K562 (cell line): ENCODE results near the gene RCC1. TPM values are rescaled to one million over a fixed set of nuclear protein-coding genes. Genes with fewer than 3 reads are reported as not detected.

Experiments
- CHD1 ChIP-seq: fragments of 200-600 bp; sonication (generic); IDR thresholded peaks from one replicate; pipeline ENCODE4 v1.6.1; 2012; ENCODE audit warnings: mild to moderate bottlenecking, moderate library complexity, low read length, inconsistent platforms
- E2F4 ChIP-seq: sonication (generic); formaldehyde crosslinking; IDR thresholded peaks from 2 replicates; pipeline ENCODE4 v1.8.0; 2022; ENCODE audit warnings: mild to moderate bottlenecking, low read depth, missing genetic modification reagents
- FOXP1 ChIP-seq: sonication (generic); formaldehyde crosslinking; IDR thresholded peaks from 2 replicates; pipeline ENCODE4 v1.8.0; 2022; ENCODE audit warnings: mild to moderate bottlenecking, missing genetic modification reagents
- KLF16 ChIP-seq: IDR thresholded peaks from 2 replicates; pipeline ENCODE4 v1.6.1; 2016; ENCODE audit warnings: antibody characterized with exemption
- MBD2 ChIP-seq: sonication (generic); IDR thresholded peaks from 2 replicates; pipeline ENCODE4 v1.6.1; 2016; ENCODE audit warnings: low read depth, borderline replicate concordance
- MTA3 ChIP-seq: fragments of 450-650 bp; formaldehyde crosslinking; IDR thresholded peaks from 2 replicates; pipeline ENCODE4 v1.6.1; 2017; ENCODE audit warnings: mild to moderate bottlenecking, borderline replicate concordance
- MYBL2 ChIP-seq, 2 experiments: fragments of 450-650 bp in 1 of 2; sonication (generic) in 1 of 2; formaldehyde crosslinking in 1 of 2; IDR thresholded peaks; 2 replicates each; pipeline versions ENCODE4 v1.6.1 to v1.8.1; 2017 to 2022; ENCODE audit warnings: borderline replicate concordance in 1 of 2, inconsistent platforms in 1 of 2, low read depth in 1 of 2, mild to moderate bottlenecking in 1 of 2, missing genetic modification reagents in 1 of 2, moderate library complexity in 1 of 2
- NFATC3 ChIP-seq: fragments of 450-650 bp; IDR thresholded peaks from 2 replicates; pipeline ENCODE4 v1.6.1; 2017; ENCODE audit warnings: mild to moderate bottlenecking
- NFYB ChIP-seq: IDR thresholded peaks from 2 replicates; pipeline ENCODE4 v1.6.1; 2011; ENCODE audit warnings: mild to moderate bottlenecking, moderate library complexity; ENCODE audit not compliant: insufficient read length; ENCODE audit errors: extremely low read depth
- PCBP1 ChIP-seq: fragments of 200-400 bp; formaldehyde crosslinking; IDR thresholded peaks from 2 replicates; pipeline ENCODE4 v1.6.1; 2018; ENCODE audit warnings: mild to moderate bottlenecking, low read depth, low read length; ENCODE audit not compliant: poor library complexity, severe bottlenecking
- POLR2AphosphoS2 ChIP-seq: IDR thresholded peaks from 2 replicates; pipeline ENCODE4 v1.6.1; 2012; ENCODE audit warnings: low read length, improper control_type of control experiment
- RBBP5 ChIP-seq: fragments of 200-600 bp; sonication (generic); IDR thresholded peaks from 2 replicates; pipeline ENCODE4 v1.6.1; 2012; ENCODE audit warnings: borderline replicate concordance, mild to moderate bottlenecking, low read length, control low read depth, inconsistent platforms; ENCODE audit not compliant: insufficient read depth, poor library complexity, severe bottlenecking
- RBFOX2 ChIP-seq: fragments of 200-400 bp; formaldehyde crosslinking; IDR thresholded peaks from 2 replicates; pipeline ENCODE4 v1.6.1; 2017; ENCODE audit warnings: low read depth, mild to moderate bottlenecking, low read length, moderate library complexity
- RBM22 ChIP-seq: fragments of 200-400 bp; formaldehyde crosslinking; IDR thresholded peaks from 2 replicates; pipeline ENCODE4 v1.6.1; 2018; ENCODE audit warnings: low read length, low read depth; ENCODE audit not compliant: poor library complexity, severe bottlenecking
- RUNX1 ChIP-seq: sonication (generic); IDR thresholded peaks from 2 replicates; pipeline ENCODE4 v1.6.1; 2016; ENCODE audit warnings: antibody characterized with exemption, low read depth
- SMC3 ChIP-seq: conservative IDR thresholded peaks from 2 replicates; pipeline ENCODE4 v1.6.1; 2011; ENCODE audit warnings: low read depth, low read length, improper control_type of control experiment; ENCODE audit not compliant: insufficient read depth
- TAF15 ChIP-seq: fragments of 200-400 bp; formaldehyde crosslinking; IDR thresholded peaks from 2 replicates; pipeline ENCODE4 v1.6.1; 2017; ENCODE audit warnings: mild to moderate bottlenecking, low read depth, low read length, moderate library complexity
- U2AF1 ChIP-seq: fragments of 200-400 bp; formaldehyde crosslinking; optimal IDR thresholded peaks from 2 replicates; pipeline ENCODE3; 2017; ENCODE audit warnings: mild to moderate bottlenecking, low read depth, low read length, moderate library complexity
- U2AF2 ChIP-seq: fragments of 200-400 bp; formaldehyde crosslinking; optimal IDR thresholded peaks from 2 replicates; pipeline ENCODE3; 2017; ENCODE audit warnings: low read depth, mild to moderate bottlenecking, low read length
- ZNF212 ChIP-seq: fragments of 450-650 bp; formaldehyde crosslinking; IDR thresholded peaks from 2 replicates; pipeline ENCODE4 v1.4.0; 2020; ENCODE audit warnings: mild to moderate bottlenecking
- ZNF224 ChIP-seq: sonication (generic); formaldehyde crosslinking; IDR thresholded peaks from 2 replicates; pipeline ENCODE4 v1.8.0; 2022; ENCODE audit warnings: mild to moderate bottlenecking, missing genetic modification reagents
- ZNF384 ChIP-seq: IDR thresholded peaks from 2 replicates; pipeline ENCODE4 v1.6.1; 2012; ENCODE audit warnings: low read depth, low read length, improper control_type of control experiment
- ZNF398 ChIP-seq: fragments of 250-450 bp; sonication (Bioruptor Pico); IDR thresholded peaks from 2 replicates; pipeline ENCODE4 v1.8.0; 2021; ENCODE audit warnings: moderate library complexity, mild to moderate bottlenecking, inconsistent platforms
- ZNF584 ChIP-seq: fragments of 200-800 bp; sonication (Bioruptor generic); IDR thresholded peaks from 2 replicates; pipeline ENCODE4 v1.6.1; 2016; ENCODE audit warnings: low read depth, mild to moderate bottlenecking, missing genetic modification characterization, missing compliant biosample characterization
- ZNF696 ChIP-seq: fragments of 250-450 bp; sonication (Bioruptor Pico); conservative IDR thresholded peaks from 2 replicates; pipeline ENCODE4 v1.4.0; 2020; ENCODE audit warnings: mild to moderate bottlenecking, moderate library complexity
- ZNF830 ChIP-seq: fragments of 250-450 bp; sonication (Bioruptor Pico); IDR thresholded peaks from 2 replicates; pipeline ENCODE4 v1.5.0; 2021; ENCODE audit warnings: mild to moderate bottlenecking
- polyA plus RNA-seq, 8 experiments: library from polyadenylated mRNA; depleted of rRNA in 4 of 8; stranded (reverse) in 5 of 8; unstranded in 3 of 8; fragments of >200 nt; fragmentation: Nextera tagmentation in 2 of 8; fragmentation: Illumina TruSeq in 1 of 8; extraction: Ambion mirVana in 2 of 8; extraction: Trizol in 1 of 8; gene quantifications; 2 replicates each; pipeline versions ENCODE4 v1.2.1 to v1.2.3, GENCODE V29; 2011 to 2014; ENCODE audit warnings: inconsistent platforms in 1 of 8, missing spikeins in 1 of 8
- total RNA-seq, 7 experiments: library from RNA; depleted of rRNA in 6 of 7; stranded (reverse); fragments of >200 nt in 6 of 7; fragmentation: Illumina TruSeq in 2 of 7; extraction: Trizol in 2 of 7; gene quantifications; 2 replicates each; pipeline versions ENCODE4 v1.2.1 to v1.2.3, GENCODE V29; 2011 to 2021; ENCODE audit warnings: low replicate concordance in 1 of 7

The RCC1 gene
- total and polyA plus RNA-seq, 9 of the 15 experiments (the other 6 are each of a cell fraction or from before 2014, with no cell fraction given), result 16.4 to 202 (median 107) TPM

GRCh38 chr1:28581531-28582247 lies 75.8 kb downstream of the RCC1 start (continued):
- TF ChIP-seq E2F4 (peak; percentile 82), RUNX1 (no peak), KLF16 (no peak; the same call in 1 of the 2 replicates), ZNF398 (CRISPR knock-in tag) (no peak), PCBP1 (peak; percentile 99), ZNF384 (peak; percentile 58; the same call in 1 of the 2 replicates), MTA3 (peak; percentile 100), NFATC3 (peak; percentile 69; the same call in 1 of the 2 replicates), POLR2AphosphoS2 (peak; percentile 94), ZNF212 (no peak), ZNF584 (CRISPR knock-in tag) (peak; percentile 77; the same call in 1 of the 2 replicates), ZNF224 (CRISPR knock-in tag) (peak; percentile 70; the same call in 1 of the 2 replicates), NFYB (no peak), TAF15 (no peak), RBFOX2 (peak; percentile 100), MBD2 (peak; percentile 97), ZNF830 (CRISPR knock-in tag) (peak; percentile 81; the same call in 1 of the 2 replicates), RBBP5 (peak; percentile 75), U2AF2 (no peak), ZNF696 (CRISPR knock-in tag) (no peak), SMC3 (peak; percentile 31; the same call in 1 of the 2 replicates), RBM22 (peak; percentile 99), FOXP1 (peak; percentile 13; the same call in 1 of the 2 replicates), CHD1 (no peak), MYBL2 (IDR thresholded peaks at IDR 0.05; ENCODE audit: low read depth) (no peak), MYBL2 (CRISPR knock-in tag; IDR thresholded peaks at IDR 0.05; ENCODE audit: borderline replicate concordance) (no peak), U2AF1 (peak; percentile 100)
